ENCODE results near the gene HIVEP1. TPM values are rescaled to one million over a fixed set of nuclear protein-coding genes. Genes with fewer than 3 reads are reported as not detected.

HIVEP1 gene
- total and polyA plus RNA-seq, 5 donors: 5.1 to 16.9 (median 14.4) TPM

- Histone ChIP-seq H3K27me3 (ENCODE audit: control insufficient read depth, insufficient read depth) (no peaks in the 10 kb centered on the region), H3K4me1 (ENCODE audit: control insufficient read depth, insufficient read depth, low read length) (no peaks in the 10 kb centered on the region), H3K9me3 (ENCODE audit: control insufficient read depth, low read length) (no peaks in the 10 kb centered on the region), H3K27ac (ENCODE audit: low read length) (no peak overlapping the region), H3K4me3 (ENCODE audit: low read length) (no peak overlapping the region)
- ATAC-seq: no peak
- intact Hi-C loops (cut with DNase I): no loop called here
- no peak for DNase-seq
- 88% methylated on average over 1 of the region's 1 CpG for WGBS
Observed at GRCh38 chr6:12129523-12129922, 117.4 kb downstream of the HIVEP1 start.

GRCh38 chr6:12132351-12133222 is 120.5 kb downstream of the HIVEP1 start:
- H3K27ac ChIP-seq (ENCODE audit: low read length): no peak overlapping the region
- ATAC-seq (no peak), DNase-seq (no peak)
- H3K27me3 ChIP-seq (ENCODE audit: control insufficient read depth, insufficient read depth): no peaks in the 10 kb centered on the region
- no peaks in the 10 kb centered on the region for H3K9me3 ChIP-seq (ENCODE audit: control insufficient read depth, low read length)
- intact Hi-C loops (cut with DNase I): no loop called here
- 79% methylated on average over 4 of the region's 4 CpGs for WGBS
- no peaks in the 10 kb centered on the region for H3K4me1 ChIP-seq (ENCODE audit: control insufficient read depth, insufficient read depth, low read length)
- no peak overlapping the region for H3K4me3 ChIP-seq (ENCODE audit: low read length)

- H3K4me1 ChIP-seq (ENCODE audit: control insufficient read depth, insufficient read depth, low read length): peaks cover 4% of the 10 kb centered on the region
- WGBS: 68% methylated on average over 1 of the region's 1 CpG
- H3K9me3 ChIP-seq (ENCODE audit: control insufficient read depth, low read length): no peaks in the 10 kb centered on the region
- H3K27me3 ChIP-seq (ENCODE audit: control insufficient read depth, insufficient read depth): no peaks in the 10 kb centered on the region
- no peak for DNase-seq
- no peak overlapping the region for H3K27ac ChIP-seq (ENCODE audit: low read length)
- intact Hi-C loops (cut with DNase I): no loop called here
- ATAC-seq: no peak
- no peak overlapping the region for H3K4me3 ChIP-seq (ENCODE audit: low read length)
Observed at GRCh38 chr6:12134581-12134980, 122.5 kb downstream of the HIVEP1 start.

GRCh38 chr6:12134991-12135390 is 122.9 kb downstream of the HIVEP1 start:
- DNase-seq (no peak), ATAC-seq (no peak)
- intact Hi-C loops (cut with DNase I): no loop called here
- 92% methylated on average over 2 of the region's 2 CpGs for WGBS
- Histone ChIP-seq H3K27me3 (ENCODE audit: control insufficient read depth, insufficient read depth) (no peaks in the 10 kb centered on the region), H3K9me3 (ENCODE audit: control insufficient read depth, low read length) (no peaks in the 10 kb centered on the region), H3K4me3 (ENCODE audit: low read length) (no peak overlapping the region), H3K27ac (ENCODE audit: low read length) (no peak overlapping the region), H3K4me1 (ENCODE audit: control insufficient read depth, insufficient read depth, low read length) (peaks cover 4% of the 10 kb centered on the region)

- peaks cover 4% of the 10 kb centered on the region for H3K4me1 ChIP-seq (ENCODE audit: control insufficient read depth, insufficient read depth, low read length)
- ATAC-seq (no peak), DNase-seq (no peak)
- no peak overlapping the region for H3K27ac ChIP-seq (ENCODE audit: low read length)
- no peak overlapping the region for H3K4me3 ChIP-seq (ENCODE audit: low read length)
- no peaks in the 10 kb centered on the region for H3K27me3 ChIP-seq (ENCODE audit: control insufficient read depth, insufficient read depth)
- intact Hi-C loops (cut with DNase I): no loop called here
- WGBS: 89% methylated on average over 4 of the region's 4 CpGs
- H3K9me3 ChIP-seq (ENCODE audit: control insufficient read depth, low read length): no peaks in the 10 kb centered on the region
Observed at GRCh38 chr6:12136905-12137304, 124.8 kb downstream of the HIVEP1 start.

- intact Hi-C loops (cut with DNase I): no loop called here
- ATAC-seq (peak; percentile 46 to 63), DNase-seq (peak in 2 of 3 donors; percentile 64 to 74)
- no peak overlapping the region for H3K4me3 ChIP-seq (ENCODE audit: low read length)
- WGBS: 91% methylated on average over 1 of the region's 1 CpG
- peaks cover 4% of the 10 kb centered on the region for H3K4me1 ChIP-seq (ENCODE audit: control insufficient read depth, insufficient read depth, low read length)
- H3K27ac ChIP-seq (ENCODE audit: low read length): no peak overlapping the region
- no peaks in the 10 kb centered on the region for H3K27me3 ChIP-seq (ENCODE audit: control insufficient read depth, insufficient read depth)
- H3K9me3 ChIP-seq (ENCODE audit: control insufficient read depth, low read length): no peaks in the 10 kb centered on the region
Observed at GRCh38 chr6:12137480-12137879, 125.4 kb downstream of the HIVEP1 start.

- DNase-seq (no peak), ATAC-seq (no peak)
- Histone ChIP-seq H3K4me1 (ENCODE audit: control insufficient read depth, insufficient read depth, low read length) (peaks cover 4% of the 10 kb centered on the region), H3K27me3 (ENCODE audit: control insufficient read depth, insufficient read depth) (no peaks in the 10 kb centered on the region), H3K9me3 (ENCODE audit: control insufficient read depth, low read length) (no peaks in the 10 kb centered on the region), H3K4me3 (ENCODE audit: low read length) (no peak overlapping the region), H3K27ac (ENCODE audit: low read length) (no peak overlapping the region)
- intact Hi-C loops (cut with DNase I): no loop called here
- 97% methylated on average over 1 of the region's 1 CpG for WGBS
Observed at GRCh38 chr6:12138381-12138780, 126.3 kb downstream of the HIVEP1 start.

- ATAC-seq (no peak), DNase-seq (no peak)
- Histone ChIP-seq H3K27me3 (ENCODE audit: control insufficient read depth, insufficient read depth) (no peaks in the 10 kb centered on the region), H3K27ac (ENCODE audit: low read length) (no peak overlapping the region), H3K4me1 (ENCODE audit: control insufficient read depth, insufficient read depth, low read length) (peaks cover 4% of the 10 kb centered on the region), H3K4me3 (ENCODE audit: low read length) (no peak overlapping the region), H3K9me3 (ENCODE audit: control insufficient read depth, low read length) (no peaks in the 10 kb centered on the region)
- 99% methylated on average over 4 of the region's 4 CpGs for WGBS
- intact Hi-C loops (cut with DNase I): no loop called here
Observed at GRCh38 chr6:12138936-12139335, 126.8 kb downstream of the HIVEP1 start.

GRCh38 chr6:12147557-12148316 is 135.6 kb downstream of the HIVEP1 start:
- no peaks in the 10 kb centered on the region for H3K9me3 ChIP-seq (ENCODE audit: control insufficient read depth, low read length)
- no peak overlapping the region for H3K4me3 ChIP-seq (ENCODE audit: low read length)
- H3K27me3 ChIP-seq (ENCODE audit: control insufficient read depth, insufficient read depth): no peaks in the 10 kb centered on the region
- no peak overlapping the region for H3K27ac ChIP-seq (ENCODE audit: low read length)
- ATAC-seq: no peak
- H3K4me1 ChIP-seq (ENCODE audit: control insufficient read depth, insufficient read depth, low read length): no peaks in the 10 kb centered on the region
- no peak for DNase-seq
- intact Hi-C loops (cut with DNase I): loop anchor here in 1 of 4 donors (10.0 kb wide), 1 partner anchor 457 kb away; no protein-coding TSS in a partner anchor
- 79% methylated on average over 6 of the region's 6 CpGs for WGBS

- intact Hi-C loops (cut with DNase I): loop anchor here in 1 of 4 donors (10.0 kb wide), 1 partner anchor 456 kb away; no protein-coding TSS in a partner anchor
- ATAC-seq: no peak
- 75% methylated on average over 3 of the region's 3 CpGs for WGBS
Observed at GRCh38 chr6:12148317-12148801, 136.2 kb downstream of the HIVEP1 start.

GRCh38 chr6:12148841-12149240 is 136.7 kb downstream of the HIVEP1 start:
- Histone ChIP-seq H3K9me3 (ENCODE audit: control insufficient read depth, low read length) (no peaks in the 10 kb centered on the region), H3K27me3 (ENCODE audit: control insufficient read depth, insufficient read depth) (no peaks in the 10 kb centered on the region), H3K4me1 (ENCODE audit: control insufficient read depth, insufficient read depth, low read length) (no peaks in the 10 kb centered on the region), H3K27ac (ENCODE audit: low read length) (no peak overlapping the region), H3K4me3 (ENCODE audit: low read length) (no peak overlapping the region)
- DNase-seq: no peak
- 47% methylated on average over 4 of the region's 4 CpGs for WGBS
- intact Hi-C loops (cut with DNase I): loop anchor here in 1 of 4 donors (10.0 kb wide), 1 partner anchor 456 kb away; no protein-coding TSS in a partner anchor
- no peak for ATAC-seq

More at GRCh38 chr6:12148317-12148801, 136.2 kb downstream of the HIVEP1 start:
- DNase-seq: no peak
- Histone ChIP-seq H3K4me1 (ENCODE audit: control insufficient read depth, insufficient read depth, low read length) (no peaks in the 10 kb centered on the region), H3K27ac (ENCODE audit: low read length) (no peak overlapping the region), H3K27me3 (ENCODE audit: control insufficient read depth, insufficient read depth) (no peaks in the 10 kb centered on the region), H3K4me3 (ENCODE audit: low read length) (no peak overlapping the region), H3K9me3 (ENCODE audit: control insufficient read depth, low read length) (no peaks in the 10 kb centered on the region)

All from right cardiac atrium (tissue), 5 donors.